Omental fat pad (tissue), 4 donors: Measurements from ENCODE around the gene VPS41. TPM values are rescaled to one million over a fixed set of nuclear protein-coding genes. Genes with fewer than 3 reads are reported as not detected.
"Not testable (repeated sequence)": the region's sequence is repeated elsewhere in the genome, so short reads cannot be mapped to it uniquely, and the experiment has no call there.

Experiments
- ATAC-seq: fragments of 150-250 bp; one replicate; pipeline ENCODE4 v1.9.1; 2016; ENCODE audit warnings: mild to moderate bottlenecking, moderate library complexity; ENCODE audit not compliant: low FRiP score
- DNase-seq: peaks from one replicate; pipeline ENCODE4 v3.0.0-alpha.2; 2019; ENCODE audit warnings: low spot score
- total RNA-seq, 4 donors: library from RNA; depleted of rRNA; stranded (reverse); fragments of >200 nt; gene quantifications; one replicate each; pipeline ENCODE4 v1.1.0, GENCODE V29; 2016
- TF ChIP-seq, protein P1 (sequence below), 3 donors: fragments of 450-650 bp; IDR thresholded peaks; one replicate each; pipeline ENCODE4 v1.5.1; 2016 to 2017; ENCODE audit warnings: antibody characterized with exemption in 3 of 3, mild to moderate bottlenecking in 3 of 3, moderate library complexity in 2 of 3

The VPS41 gene
- total RNA-seq, 4 donors from 2014 or later: 28.9 to 44.9 (median 33.4) TPM

DNA sequence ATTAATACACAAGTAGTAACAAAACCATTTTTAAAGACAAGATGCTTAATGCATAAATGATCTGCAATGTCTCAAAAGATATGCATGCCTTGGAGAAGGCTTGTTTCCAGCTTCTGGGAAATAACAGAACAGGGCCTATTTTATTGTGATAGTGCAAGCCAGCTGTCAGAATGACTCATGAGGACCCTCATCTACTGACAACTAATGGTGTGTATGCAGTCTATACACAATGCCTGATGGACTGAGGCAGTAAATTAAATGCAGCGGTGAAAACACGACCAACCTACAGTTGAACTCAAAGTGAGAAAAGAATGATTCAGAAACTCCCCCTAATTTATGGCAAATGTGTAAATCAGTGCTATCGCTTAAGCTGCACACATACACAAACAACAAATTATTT lies 46.3 kb downstream of the VPS41 start:
- DNase-seq (no peak), ATAC-seq (no peak)
- TF ChIP-seq, protein P1, sequence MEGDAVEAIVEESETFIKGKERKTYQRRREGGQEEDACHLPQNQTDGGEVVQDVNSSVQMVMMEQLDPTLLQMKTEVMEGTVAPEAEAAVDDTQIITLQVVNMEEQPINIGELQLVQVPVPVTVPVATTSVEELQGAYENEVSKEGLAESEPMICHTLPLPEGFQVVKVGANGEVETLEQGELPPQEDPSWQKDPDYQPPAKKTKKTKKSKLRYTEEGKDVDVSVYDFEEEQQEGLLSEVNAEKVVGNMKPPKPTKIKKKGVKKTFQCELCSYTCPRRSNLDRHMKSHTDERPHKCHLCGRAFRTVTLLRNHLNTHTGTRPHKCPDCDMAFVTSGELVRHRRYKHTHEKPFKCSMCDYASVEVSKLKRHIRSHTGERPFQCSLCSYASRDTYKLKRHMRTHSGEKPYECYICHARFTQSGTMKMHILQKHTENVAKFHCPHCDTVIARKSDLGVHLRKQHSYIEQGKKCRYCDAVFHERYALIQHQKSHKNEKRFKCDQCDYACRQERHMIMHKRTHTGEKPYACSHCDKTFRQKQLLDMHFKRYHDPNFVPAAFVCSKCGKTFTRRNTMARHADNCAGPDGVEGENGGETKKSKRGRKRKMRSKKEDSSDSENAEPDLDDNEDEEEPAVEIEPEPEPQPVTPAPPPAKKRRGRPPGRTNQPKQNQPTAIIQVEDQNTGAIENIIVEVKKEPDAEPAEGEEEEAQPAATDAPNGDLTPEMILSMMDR (IDR thresholded peaks at IDR 0.05): no peak

DNA sequence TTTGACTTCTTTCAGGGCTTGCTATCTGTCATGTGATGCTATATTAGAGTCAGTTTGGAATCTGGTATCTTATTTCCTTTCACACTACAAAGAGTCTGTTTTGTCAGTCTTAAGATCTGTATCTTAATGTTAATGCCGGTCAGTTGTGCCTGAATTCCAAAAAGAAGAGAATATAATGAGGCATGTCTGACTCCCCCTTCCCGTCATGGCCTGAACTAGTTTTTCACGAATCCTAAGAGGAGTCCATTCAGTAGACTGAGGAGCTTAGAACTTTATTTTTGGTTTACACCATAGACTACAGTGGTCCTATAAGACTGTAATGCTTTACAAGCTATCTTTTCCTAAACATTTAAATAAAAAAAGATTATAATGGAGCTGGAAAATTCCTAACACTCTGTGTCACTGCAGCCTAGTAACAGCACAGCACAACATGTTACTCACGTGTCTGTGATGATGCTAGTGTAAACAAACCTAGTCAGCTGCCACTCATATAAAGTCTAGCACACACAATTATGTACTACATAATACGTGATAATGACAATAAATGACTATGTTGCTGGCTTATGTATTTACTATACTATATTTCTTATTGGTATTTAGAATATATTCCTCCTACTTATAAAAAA lies 50.6 kb downstream of the VPS41 start:
- no peak for ATAC-seq
- TF ChIP-seq, protein P1 (IDR thresholded peaks at IDR 0.05): no peak
- DNase-seq: no peak

DNA sequence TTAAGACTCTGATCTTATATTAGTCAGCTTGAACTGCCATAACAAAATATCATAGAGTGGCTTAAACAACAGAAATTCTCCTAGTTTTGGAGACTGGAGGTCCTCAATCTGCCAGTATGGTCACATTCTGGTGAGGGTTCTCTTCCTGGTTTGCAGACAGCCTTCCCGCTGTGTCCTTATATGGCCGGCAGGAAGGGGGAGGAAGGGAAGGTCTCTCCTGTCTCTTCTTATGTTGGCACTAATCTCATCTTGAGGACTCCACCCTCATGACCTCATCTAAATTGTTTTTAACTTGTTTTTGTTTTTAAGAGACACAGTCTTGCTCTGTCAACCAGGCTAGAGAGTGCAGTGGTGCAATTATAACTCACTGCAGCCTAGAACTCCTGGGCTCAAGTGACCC lies 53.1 kb downstream of the VPS41 start:
- TF ChIP-seq, protein P1 (IDR thresholded peaks at IDR 0.05): no peak
- DNase-seq (no peak), ATAC-seq (no peak)

DNA sequence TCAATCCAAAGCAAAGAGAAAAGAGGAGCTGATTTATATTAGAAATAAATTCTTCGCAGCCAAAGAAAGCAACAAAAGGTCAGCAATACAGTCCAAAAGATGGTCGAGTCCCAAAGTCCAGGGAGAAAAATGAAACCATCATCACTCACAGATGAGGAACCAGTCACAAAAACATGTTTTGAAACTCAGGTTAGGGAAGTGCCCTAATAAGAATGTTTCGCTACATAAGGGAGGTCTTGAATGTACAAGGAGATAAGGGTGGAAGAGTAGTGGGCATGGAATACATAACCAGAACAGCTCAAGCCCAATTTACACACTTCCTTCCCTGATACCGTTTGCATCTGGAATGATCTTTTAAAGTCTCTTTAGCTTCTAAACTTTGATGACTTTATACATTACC lies 53.6 kb downstream of the VPS41 start:
- no peak for DNase-seq
- TF ChIP-seq, protein P1 (IDR thresholded peaks at IDR 0.05): no peak
- ATAC-seq: no peak

DNA sequence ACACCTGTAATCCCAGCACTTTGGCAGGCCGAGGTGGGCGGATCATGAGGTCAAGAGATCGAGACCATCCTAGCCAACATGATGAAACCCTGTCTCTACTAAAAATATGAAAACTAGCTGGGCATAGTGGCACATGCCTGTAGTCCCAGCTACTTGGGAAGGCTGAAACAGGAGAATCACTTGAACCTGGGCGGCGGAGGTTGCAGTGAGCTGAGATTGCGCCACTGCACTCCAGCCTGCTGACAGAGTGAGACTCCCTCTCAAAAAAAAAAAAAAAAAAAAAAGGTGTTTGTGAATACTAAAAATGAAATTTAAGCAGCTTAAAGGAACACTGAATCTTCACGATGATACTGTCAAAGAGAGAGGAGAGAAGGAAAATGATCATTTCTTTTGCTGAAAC lies 54.0 kb downstream of the VPS41 start:
- not testable (repeated sequence) for DNase-seq, ATAC-seq

DNA sequence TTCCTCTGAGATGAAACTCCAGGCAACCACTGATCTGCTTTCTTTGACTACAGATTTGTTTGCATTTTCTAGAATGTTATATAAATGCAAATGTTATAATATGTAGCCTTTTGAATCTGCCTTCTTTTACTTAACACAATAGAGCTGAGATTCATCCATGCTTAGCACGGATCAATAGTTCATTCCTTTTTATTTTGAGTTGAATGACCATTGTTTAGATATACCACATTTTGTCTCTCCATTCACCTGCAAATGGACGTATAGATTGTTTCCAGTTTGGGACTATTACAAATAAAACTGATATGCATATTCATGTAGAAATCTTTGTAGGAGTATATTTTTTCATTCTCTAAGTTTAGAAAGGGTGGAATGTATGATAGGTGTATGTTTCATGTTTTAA lies 57.7 kb downstream of the VPS41 start:
- no peak for ATAC-seq
- no peak for DNase-seq
- TF ChIP-seq, protein P1 (IDR thresholded peaks at IDR 0.05): no peak

DNA sequence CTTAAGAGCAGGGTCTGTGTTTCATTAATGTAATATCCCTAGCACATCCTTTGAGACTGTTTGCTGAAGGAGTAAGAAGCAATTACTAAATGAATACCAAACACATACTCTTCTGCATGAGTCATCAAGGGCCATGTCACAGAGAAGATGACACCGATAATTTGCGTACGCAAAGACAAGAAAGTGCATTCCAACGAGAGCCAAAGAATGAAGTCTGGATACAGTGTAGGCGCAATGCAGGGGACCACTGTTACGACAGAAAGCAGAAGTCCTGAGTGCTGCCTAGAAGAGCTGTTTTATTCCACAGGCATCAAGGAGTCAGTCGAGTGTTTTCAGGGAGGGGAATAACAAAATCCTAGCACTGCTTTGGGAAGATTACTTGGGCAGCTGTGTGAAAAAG lies 62.7 kb downstream of the VPS41 start:
- TF ChIP-seq, protein P1 (IDR thresholded peaks at IDR 0.05): no peak
- ATAC-seq: no peak
- no peak for DNase-seq
